Activated CD4-positive, CD25-positive, alpha-beta regulatory T cell treated with anti-CD3 and anti-CD28 coated beads, Interleukin-2, amount 50 U/mL, for 72 hours (primary cell): ENCODE measurements around the gene SAMD11.
A peak's percentile ranks its signal among the peaks of the same experiment; 100 is the strongest.

Experiments
- DNase-seq: peaks from one replicate; pipeline ENCODE4 v3.0.0; 2021

Gene SAMD11

GRCh38 chr1:905811-906599 is 17.7 kb upstream of the SAMD11 start:
- peak; percentile 28 for DNase-seq

- DNase-seq, result peak; percentile 26
Observed at GRCh38 chr1:906600-907420, 16.9 kb upstream of the SAMD11 start.

GRCh38 chr1:907611-908451 is 15.9 kb upstream of the SAMD11 start:
- no peak for DNase-seq

GRCh38 chr1:908661-909060 is 15.1 kb upstream of the SAMD11 start:
- no peak for DNase-seq

- DNase-seq, result no peak
Observed at GRCh38 chr1:909861-910310, 13.8 kb upstream of the SAMD11 start.

GRCh38 chr1:910311-910880 is 13.3 kb upstream of the SAMD11 start:
- DNase-seq, result peak; percentile 27

GRCh38 chr1:910881-911721 is 12.6 kb upstream of the SAMD11 start:
- DNase-seq, result no peak

GRCh38 chr1:911875-912739 is 11.6 kb upstream of the SAMD11 start:
- no peak for DNase-seq

GRCh38 chr1:912740-913301 is 10.9 kb upstream of the SAMD11 start:
- DNase-seq, result peak; percentile 29

GRCh38 chr1:913491-914130 is 10.1 kb upstream of the SAMD11 start:
- no peak for DNase-seq

- DNase-seq, result no peak
Observed at GRCh38 chr1:914131-914890, 9.4 kb upstream of the SAMD11 start.

GRCh38 chr1:914891-915280 is 8.8 kb upstream of the SAMD11 start:
- DNase-seq, result no peak

- no peak for DNase-seq
Observed at GRCh38 chr1:915295-916172, 8.2 kb upstream of the SAMD11 start.

- no peak for DNase-seq
Observed at GRCh38 chr1:916173-917075, 7.3 kb upstream of the SAMD11 start.

- no peak for DNase-seq
Observed at GRCh38 chr1:917076-917459, 6.7 kb upstream of the SAMD11 start.

- DNase-seq, result no peak
Observed at GRCh38 chr1:917466-918091, 6.1 kb upstream of the SAMD11 start.

GRCh38 chr1:918353-918752 is 5.4 kb upstream of the SAMD11 start:
- no peak for DNase-seq
